Dendritic cell treated with granulocyte-macrophage colony-stimulating factor and Interleukin-4, amounts not matched to agents 40 ng/mL and 50 ng/mL, for 4 days (primary cell): ENCODE results near the gene ABCG8.

ENCODE experiments used
- H3K27ac Mint-ChIP-seq: one replicate; pipeline ENCODE4 v1.8.0; 2022; ENCODE audit warnings: mild to moderate bottlenecking, mixed read lengths
- H3K27me3 Mint-ChIP-seq: one replicate; pipeline ENCODE4 v1.8.0; 2022; ENCODE audit warnings: mild to moderate bottlenecking, mixed read lengths
- H3K36me3 Mint-ChIP-seq: one replicate; pipeline ENCODE4 v1.8.0; 2022; ENCODE audit warnings: low read depth, mixed read lengths
- H3K4me1 Mint-ChIP-seq: one replicate; pipeline ENCODE4 v1.8.0; 2022; ENCODE audit warnings: low read depth, mixed read lengths
- H3K4me3 Mint-ChIP-seq: one replicate; pipeline ENCODE4 v1.8.0; 2022; ENCODE audit warnings: mild to moderate bottlenecking, moderate library complexity, mixed read lengths
- H3K9me3 Mint-ChIP-seq: one replicate; pipeline ENCODE4 v1.8.0; 2022; ENCODE audit warnings: mixed read lengths
- intact Hi-C: fragments of 100-400 bp; cut with micrococcal nuclease; formaldehyde crosslinking; loops from one replicate; pipeline ENCODE4 v1.15.0; 2022

The ABCG8 gene

GRCh38 chr2:43838560-43839267 lies at the start of gene ABCG8, which contains the start of gene ABCG5:
TSS of gene ABCG8 (plus strand) at chr2:43838971. CDS start at chr2:43839054, 83 bp downstream.
TSS of gene ABCG5 (minus strand) at chr2:43838839. CDS start at chr2:43838679, 160 bp downstream.
- H3K9me3 Mint-ChIP-seq: no peaks in the 10 kb centered on the region
- intact Hi-C loops: no loop called here
- H3K27me3 Mint-ChIP-seq: peaks cover 7% of the 10 kb centered on the region
- no peak within 1 kb of the TSS for H3K27ac Mint-ChIP-seq
- H3K4me3 Mint-ChIP-seq: no peak within 1 kb of the TSS
- H3K36me3 Mint-ChIP-seq: no peaks in the 10 kb centered on the region
- no peaks in the 10 kb centered on the region for H3K4me1 Mint-ChIP-seq

- H3K27ac Mint-ChIP-seq: no peak overlapping the region
- H3K27me3 Mint-ChIP-seq: no peaks in the 10 kb centered on the region
- no peaks in the 10 kb centered on the region for H3K9me3 Mint-ChIP-seq
- peaks cover 7% of the 10 kb centered on the region for H3K4me1 Mint-ChIP-seq
- intact Hi-C loops: no loop called here
- no peaks in the 10 kb centered on the region for H3K36me3 Mint-ChIP-seq
- H3K4me3 Mint-ChIP-seq: no peak overlapping the region
Observed at GRCh38 chr2:43790147-43790546, 48.6 kb upstream of the ABCG8 start.

- H3K9me3 Mint-ChIP-seq: no peaks in the 10 kb centered on the region
- H3K4me3 Mint-ChIP-seq: no peak overlapping the region
- H3K4me1 Mint-ChIP-seq: peaks cover 5% of the 10 kb centered on the region
- H3K27ac Mint-ChIP-seq: no peak overlapping the region
- intact Hi-C loops: no loop called here
- H3K27me3 Mint-ChIP-seq: no peaks in the 10 kb centered on the region
- H3K36me3 Mint-ChIP-seq: no peaks in the 10 kb centered on the region
Observed at GRCh38 chr2:43791035-43791765, 47.6 kb upstream of the ABCG8 start.

GRCh38 chr2:43792653-43793052 lies 46.1 kb upstream of the ABCG8 start:
- no peak overlapping the region for H3K27ac Mint-ChIP-seq
- H3K4me3 Mint-ChIP-seq: no peak overlapping the region
- H3K27me3 Mint-ChIP-seq: no peaks in the 10 kb centered on the region
- no peaks in the 10 kb centered on the region for H3K36me3 Mint-ChIP-seq
- intact Hi-C loops: no loop called here
- no peaks in the 10 kb centered on the region for H3K9me3 Mint-ChIP-seq
- H3K4me1 Mint-ChIP-seq: peaks cover 5% of the 10 kb centered on the region

GRCh38 chr2:43794956-43795355 lies 43.8 kb upstream of the ABCG8 start:
- no peaks in the 10 kb centered on the region for H3K9me3 Mint-ChIP-seq
- no peak overlapping the region for H3K27ac Mint-ChIP-seq
- H3K36me3 Mint-ChIP-seq: no peaks in the 10 kb centered on the region
- H3K27me3 Mint-ChIP-seq: no peaks in the 10 kb centered on the region
- H3K4me1 Mint-ChIP-seq: peaks cover 10% of the 10 kb centered on the region
- H3K4me3 Mint-ChIP-seq: no peak overlapping the region
- intact Hi-C loops: no loop called here

GRCh38 chr2:43796206-43796605 lies 42.6 kb upstream of the ABCG8 start:
- intact Hi-C loops: no loop called here
- H3K4me3 Mint-ChIP-seq: no peak overlapping the region
- H3K27me3 Mint-ChIP-seq: no peaks in the 10 kb centered on the region
- no peaks in the 10 kb centered on the region for H3K9me3 Mint-ChIP-seq
- H3K4me1 Mint-ChIP-seq: peaks cover 10% of the 10 kb centered on the region
- H3K27ac Mint-ChIP-seq: no peak overlapping the region
- H3K36me3 Mint-ChIP-seq: no peaks in the 10 kb centered on the region

GRCh38 chr2:43798300-43798699 lies 40.5 kb upstream of the ABCG8 start:
- no peak overlapping the region for H3K27ac Mint-ChIP-seq
- intact Hi-C loops: no loop called here

GRCh38 chr2:43800894-43801293 lies 37.9 kb upstream of the ABCG8 start:
- H3K9me3 Mint-ChIP-seq: no peaks in the 10 kb centered on the region
- H3K27ac Mint-ChIP-seq: no peak overlapping the region
- peaks cover 5% of the 10 kb centered on the region for H3K4me1 Mint-ChIP-seq
- intact Hi-C loops: no loop called here
- H3K36me3 Mint-ChIP-seq: no peaks in the 10 kb centered on the region
- H3K27me3 Mint-ChIP-seq: no peaks in the 10 kb centered on the region
- H3K4me3 Mint-ChIP-seq: no peak overlapping the region

More at GRCh38 chr2:43798300-43798699, 40.5 kb upstream of the ABCG8 start:
- Mint-ChIP-seq H3K4me3 (no peak overlapping the region), H3K4me1 (peaks cover 10% of the 10 kb centered on the region), H3K9me3 (no peaks in the 10 kb centered on the region), H3K27me3 (no peaks in the 10 kb centered on the region), H3K36me3 (no peaks in the 10 kb centered on the region)

- H3K36me3 Mint-ChIP-seq: no peaks in the 10 kb centered on the region
- no peak overlapping the region for H3K27ac Mint-ChIP-seq
- peaks cover 5% of the 10 kb centered on the region for H3K4me1 Mint-ChIP-seq
- H3K27me3 Mint-ChIP-seq: no peaks in the 10 kb centered on the region
- H3K9me3 Mint-ChIP-seq: no peaks in the 10 kb centered on the region
- no peak overlapping the region for H3K4me3 Mint-ChIP-seq
- intact Hi-C loops: no loop called here
Observed at GRCh38 chr2:43802135-43802534, 36.6 kb upstream of the ABCG8 start.

GRCh38 chr2:43803113-43803512 lies 35.7 kb upstream of the ABCG8 start:
- intact Hi-C loops: no loop called here
- H3K9me3 Mint-ChIP-seq: no peaks in the 10 kb centered on the region

GRCh38 chr2:43806719-43807031 lies 32.1 kb upstream of the ABCG8 start:
- H3K27ac Mint-ChIP-seq: no peak overlapping the region
- no peaks in the 10 kb centered on the region for H3K9me3 Mint-ChIP-seq
- intact Hi-C loops: no loop called here
- no peaks in the 10 kb centered on the region for H3K36me3 Mint-ChIP-seq
- no peaks in the 10 kb centered on the region for H3K27me3 Mint-ChIP-seq
- no peaks in the 10 kb centered on the region for H3K4me1 Mint-ChIP-seq
- H3K4me3 Mint-ChIP-seq: no peak overlapping the region

More at GRCh38 chr2:43803113-43803512, 35.7 kb upstream of the ABCG8 start:
- Mint-ChIP-seq H3K36me3 (no peaks in the 10 kb centered on the region), H3K4me3 (no peak overlapping the region), H3K27ac (no peak overlapping the region), H3K27me3 (no peaks in the 10 kb centered on the region), H3K4me1 (peaks cover 5% of the 10 kb centered on the region)

GRCh38 chr2:43810452-43810851 lies 28.3 kb upstream of the ABCG8 start:
- Mint-ChIP-seq H3K4me3 (no peak overlapping the region), H3K9me3 (no peaks in the 10 kb centered on the region), H3K4me1 (no peaks in the 10 kb centered on the region), H3K27me3 (no peaks in the 10 kb centered on the region), H3K36me3 (no peaks in the 10 kb centered on the region), H3K27ac (no peak overlapping the region)
- intact Hi-C loops: no loop called here

GRCh38 chr2:43810888-43811287 lies 27.9 kb upstream of the ABCG8 start:
- Mint-ChIP-seq H3K27ac (no peak overlapping the region), H3K4me1 (no peaks in the 10 kb centered on the region), H3K27me3 (no peaks in the 10 kb centered on the region), H3K4me3 (no peak overlapping the region), H3K36me3 (no peaks in the 10 kb centered on the region), H3K9me3 (no peaks in the 10 kb centered on the region)
- intact Hi-C loops: no loop called here

GRCh38 chr2:43812006-43812405 lies 26.8 kb upstream of the ABCG8 start:
- H3K4me1 Mint-ChIP-seq: no peaks in the 10 kb centered on the region
- no peak overlapping the region for H3K4me3 Mint-ChIP-seq
- H3K27ac Mint-ChIP-seq: no peak overlapping the region
- no peaks in the 10 kb centered on the region for H3K27me3 Mint-ChIP-seq
- H3K36me3 Mint-ChIP-seq: no peaks in the 10 kb centered on the region
- no peaks in the 10 kb centered on the region for H3K9me3 Mint-ChIP-seq
- intact Hi-C loops: no loop called here
